Subcutaneous adipose tissue (tissue), 4 donors: ENCODE results near the gene GOLGA6A. TPM values are rescaled to one million over a fixed set of nuclear protein-coding genes. Genes with fewer than 3 reads are reported as not detected.

Experiments
- CTCF ChIP-seq: fragments of 450-650 bp; IDR thresholded peaks from one replicate; pipeline ENCODE4 v1.5.1; 2016; ENCODE audit warnings: low read depth, mild to moderate bottlenecking, control low read depth, antibody characterized with exemption, moderate library complexity
- small RNA-seq: library from RNA; depleted of rRNA; stranded (forward); fragments of <200 nt; gene quantifications from one replicate; pipeline ENCODE3, GENCODE V24; 2016
- total RNA-seq, 4 donors: library from RNA; depleted of rRNA; stranded (reverse); fragments of >200 nt; gene quantifications; one replicate each; pipeline ENCODE4 v1.1.0, GENCODE V29; 2016

Gene GOLGA6A
- total RNA-seq, 4 donors from 2014 or later, result 0.17 TPM; not detected in 3

GRCh38 chr15:74027688-74028087 is 54.7 kb downstream of the GOLGA6A start:
- TF ChIP-seq CTCF, result no peak

- no peak for TF ChIP-seq CTCF
Observed at GRCh38 chr15:74025436-74025835, 56.9 kb downstream of the GOLGA6A start.

GRCh38 chr15:74024687-74025086 is 57.7 kb downstream of the GOLGA6A start:
- TF ChIP-seq CTCF, result no peak

GRCh38 chr15:74022706-74023470 is 59.5 kb downstream of the GOLGA6A start:
- TF ChIP-seq CTCF, result no peak

Small RNAs within 50 kb of the gene (small RNA-seq; reads per million reads assigned to genes)
- not detected for gene RN7SL429P

Other genes starting within 250 kb of the GOLGA6A start
- gene TBC1D21, start 209.0 kb downstream of the GOLGA6A start, total RNA-seq, result not detected
- gene LOXL1, start 156.1 kb downstream of the GOLGA6A start, total RNA-seq, result 1 to 10 TPM; 4.2 to 9.2 (median 6.3) TPM
- gene STOML1, start 90.3 kb downstream of the GOLGA6A start, total RNA-seq, result 10 to 100 TPM; 10.9 to 25.8 (median 18.2) TPM
- gene PML, start 87.8 kb downstream of the GOLGA6A start, total RNA-seq, result 100 to 1,000 TPM in 1 of 4 donors, 10 to 100 TPM in 3; 45.2 to 214 (median 65.5) TPM
- gene ISLR2, start 48.0 kb upstream of the GOLGA6A start, total RNA-seq, result 1 to 10 TPM in 2 of 4 donors, under 1 TPM in 1, not detected in 1; 0.44 to 3.6 (median 1.1) TPM
- gene ISLR, start 91.2 kb upstream of the GOLGA6A start, total RNA-seq, result 10 to 100 TPM; 52.0 to 89.6 (median 63.8) TPM
- gene STRA6, start 120.2 kb upstream of the GOLGA6A start, total RNA-seq, result not detected
- gene CCDC33, start 153.8 kb upstream of the GOLGA6A start, total RNA-seq, result not detected